GM13977 (cell line): ENCODE results near the gene ZSCAN16.

Source experiments
- DNase-seq: peaks from one replicate; pipeline ENCODE4 v3.0.0; 2012; ENCODE audit warnings: low spot score
- CTCF ChIP-seq: IDR thresholded peaks from 2 replicates; pipeline ENCODE4 v1.5.1; 2012; ENCODE audit warnings: mild to moderate bottlenecking, control low read depth; ENCODE audit not compliant: insufficient read depth; ENCODE audit errors: extremely low read depth, missing control alignments
- in situ Hi-C: fragments of 300-500 bp; cut with MboI; formaldehyde crosslinking; loops from one replicate; pipeline ENCODE4 v1.12.0; 2022; ENCODE audit warnings: low sequenced_read_pairs, low pct_unique_long_range_greater_than_20kb, mixed read lengths, inconsistent platforms; ENCODE audit not compliant: unreplicated experiment

The ZSCAN16 gene

GRCh38 chr6:28165563-28165962 is 41.2 kb downstream of the ZSCAN16 start:
- in situ Hi-C loops: no loop called here

GRCh38 chr6:28167068-28167467 is 42.7 kb downstream of the ZSCAN16 start:
- in situ Hi-C loops: no loop called here
- DNase-seq: no peak
- no peak for TF ChIP-seq CTCF

More at GRCh38 chr6:28165563-28165962, 41.2 kb downstream of the ZSCAN16 start:
- no peak for DNase-seq
- TF ChIP-seq CTCF: no peak

GRCh38 chr6:28167926-28168325 is 43.5 kb downstream of the ZSCAN16 start:
- no peak for TF ChIP-seq CTCF
- no peak for DNase-seq
- in situ Hi-C loops: no loop called here

GRCh38 chr6:28171271-28171670 is 46.9 kb downstream of the ZSCAN16 start:
- no peak for TF ChIP-seq CTCF
- in situ Hi-C loops: no loop called here

GRCh38 chr6:28172006-28172405 is 47.6 kb downstream of the ZSCAN16 start:
- TF ChIP-seq CTCF: no peak
- in situ Hi-C loops: no loop called here
- no peak for DNase-seq

More at GRCh38 chr6:28171271-28171670, 46.9 kb downstream of the ZSCAN16 start:
- DNase-seq: no peak

GRCh38 chr6:28176373-28176772 is 52.0 kb downstream of the ZSCAN16 start:
- in situ Hi-C loops: no loop called here
- no peak for DNase-seq
- TF ChIP-seq CTCF: no peak
